NCI-H1092 treated with DMSO at 0.1 percent for 48 hours (cell line): ENCODE results near the gene KRT83.
A peak's percentile ranks its signal among the peaks of the same experiment; 100 is the strongest.

ENCODE experiments used
- DNase-seq: peaks from one replicate; lab custom pipeline; 2025; lab: John Stamatoyannopoulos, UW

Gene KRT83

GRCh38 chr12:52331833-52332232 is 10.6 kb upstream of the KRT83 start:
- DNase-seq, result no peak

GRCh38 chr12:52331039-52331438 is 9.8 kb upstream of the KRT83 start:
- DNase-seq, result no peak

- no peak for DNase-seq
These were observed 6.8 kb upstream of the KRT83 start for GRCh38 chr12:52327830-52328500.

- peak; percentile 75 for DNase-seq
These were observed 6.0 kb upstream of the KRT83 start for GRCh38 chr12:52327052-52327829.

GRCh38 chr12:52324153-52324444 is 2.9 kb upstream of the KRT83 start:
- DNase-seq, result no peak

GRCh38 chr12:52323416-52324152 is 2.4 kb upstream of the KRT83 start:
- no peak for DNase-seq

- DNase-seq, result no peak
These were observed 1.8 kb upstream of the KRT83 start for GRCh38 chr12:52323001-52323400.

- no peak for DNase-seq
These were observed 871 bp upstream of the KRT83 start for GRCh38 chr12:52322069-52322468.

- DNase-seq, result peak; percentile 91
These were observed 220 bp upstream of the KRT83 start for GRCh38 chr12:52321418-52321817.

- DNase-seq, result peak; percentile 8
These were observed 2.1 kb downstream of the KRT83 start for GRCh38 chr12:52319097-52319496.

- DNase-seq, result no peak
These were observed 2.8 kb downstream of the KRT83 start for GRCh38 chr12:52318241-52318990.

GRCh38 chr12:52317468-52318052 is 3.6 kb downstream of the KRT83 start:
- no peak for DNase-seq

GRCh38 chr12:52316701-52317100 is 4.5 kb downstream of the KRT83 start:
- no peak for DNase-seq

- no peak for DNase-seq
These were observed 4.9 kb downstream of the KRT83 start for GRCh38 chr12:52316290-52316689.

GRCh38 chr12:52315721-52316120 is 5.5 kb downstream of the KRT83 start:
- peak; percentile 14 for DNase-seq

GRCh38 chr12:52314511-52314910 is 6.7 kb downstream of the KRT83 start:
- DNase-seq, result no peak

GRCh38 chr12:52313926-52314325 is 7.3 kb downstream of the KRT83 start:
- no peak for DNase-seq

- DNase-seq, result no peak
These were observed 7.7 kb downstream of the KRT83 start for GRCh38 chr12:52313461-52313860.

- no peak for DNase-seq
These were observed 9.1 kb downstream of the KRT83 start for GRCh38 chr12:52312086-52312485.

GRCh38 chr12:52311285-52311648 is 9.9 kb downstream of the KRT83 start:
- DNase-seq, result no peak

- DNase-seq, result no peak
These were observed 10.4 kb downstream of the KRT83 start for GRCh38 chr12:52310622-52311284.
